Endometrium (tissue), 2 donors: ENCODE data around the gene KCP.

ENCODE experiments used
- FAIRE-seq: peaks from 2 replicates; lab custom pipeline; 2012; peaks lifted over from hg19 to GRCh38; lab: Jason Lieb, UNC
- donor health status: control.
- donor health status: control.

Gene KCP

DNA sequence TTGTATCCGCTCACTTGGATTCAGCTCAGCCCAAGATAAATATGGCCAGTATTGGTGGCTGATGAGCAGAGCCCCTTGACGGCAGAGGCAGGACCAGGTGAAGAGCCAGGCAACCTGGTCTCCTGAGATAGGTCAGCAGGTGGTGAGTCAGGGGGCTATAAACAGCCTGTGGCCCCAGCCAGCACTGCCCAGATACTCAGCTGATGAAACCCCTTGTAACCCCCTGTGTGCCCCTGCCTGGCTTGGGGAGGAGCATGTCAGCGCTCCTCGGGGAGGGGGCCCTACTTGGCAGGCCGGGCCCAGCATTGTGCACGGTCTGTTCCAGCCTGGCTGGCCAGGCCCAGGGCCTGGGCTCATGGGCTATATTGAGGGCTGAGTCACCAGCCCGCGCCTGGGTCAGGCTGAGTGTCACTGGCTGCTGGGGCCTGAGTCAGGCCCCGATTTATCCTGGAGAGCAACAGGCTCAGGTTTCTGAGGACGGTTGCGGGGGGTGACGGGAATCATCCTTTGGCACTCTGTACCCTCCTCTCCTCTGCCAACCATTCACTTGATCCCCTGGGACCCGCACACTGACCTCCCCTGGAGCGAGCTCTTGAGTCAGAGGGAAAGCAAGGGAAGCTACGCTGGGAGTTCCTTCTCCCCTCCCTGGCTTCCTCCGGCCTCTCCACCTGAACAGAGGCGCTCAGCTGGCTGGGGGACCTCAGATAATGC lies 83.1 kb downstream of the KCP start:
- no peak for FAIRE-seq

DNA sequence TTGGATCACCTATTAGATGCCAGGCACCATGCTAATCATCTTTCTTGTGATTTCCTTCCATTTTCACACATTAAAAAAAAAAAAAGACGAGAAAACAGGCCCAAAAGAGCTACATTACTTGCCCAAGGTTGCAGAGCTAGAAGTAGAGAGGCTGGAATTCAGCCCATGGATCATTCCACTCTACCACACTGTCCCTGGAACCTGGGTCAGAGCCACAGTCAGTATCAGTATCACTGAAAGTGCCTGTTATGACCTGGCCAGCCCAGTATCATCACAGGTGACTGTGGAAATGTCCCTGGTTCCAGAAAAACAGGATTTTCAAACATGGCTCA lies 83.6 kb downstream of the KCP start:
- FAIRE-seq, result no peak
